ENCODE data around the gene CTDNEP1. TPM values are rescaled to one million over a fixed set of nuclear protein-coding genes. Genes with fewer than 3 reads are reported as not detected.

The CTDNEP1 gene
- total RNA-seq, 2 experiments from 2014 or later, result 159 to 160 TPM

GRCh38 chr17:7280519-7281073 is 29.1 kb upstream of the CTDNEP1 start:
- peak; percentile 79 for TF ChIP-seq CTCF (IDR thresholded peaks at IDR 0.05)
- DNase-seq (peak; percentile 92), ATAC-seq (peak; percentile 85)
- ChIA-PET POLR2A (interaction anchor here (0.5 to 2.6 kb wide), 12 partner anchors 9 to 347 kb away, joined by 3 to 15 read pairs (median 4); partner anchors contain the start of genes ACAP1, GABARAP and SAT2), CTCF (interaction anchor here (0.5 to 10.3 kb wide), 14 partner anchors 10 to 437 kb away, joined by 3 to 144 read pairs (median 5); partner anchors contain the start of genes DNAH2, FXR2 and TMEM95)
- H3K4me1 Mint-ChIP-seq (ENCODE audit: low read depth), result peaks cover 19% of the 10 kb centered on the region
- H3K4me3 Mint-ChIP-seq, result peak overlapping the region; percentile 73
- intact Hi-C loops (cut with micrococcal nuclease), result loop anchor here (2.0 kb wide), 1 partner anchor 14 kb away; the partner anchor contains the start of gene YBX2
- H3K27ac Mint-ChIP-seq, result peak overlapping the region; percentile 34
- no peaks in the 10 kb centered on the region for H3K36me3 Mint-ChIP-seq (ENCODE audit: low read depth)
- peaks cover 16% of the 10 kb centered on the region for H3K27me3 Mint-ChIP-seq
- H3K9me3 Mint-ChIP-seq, result no peaks in the 10 kb centered on the region

DNA sequence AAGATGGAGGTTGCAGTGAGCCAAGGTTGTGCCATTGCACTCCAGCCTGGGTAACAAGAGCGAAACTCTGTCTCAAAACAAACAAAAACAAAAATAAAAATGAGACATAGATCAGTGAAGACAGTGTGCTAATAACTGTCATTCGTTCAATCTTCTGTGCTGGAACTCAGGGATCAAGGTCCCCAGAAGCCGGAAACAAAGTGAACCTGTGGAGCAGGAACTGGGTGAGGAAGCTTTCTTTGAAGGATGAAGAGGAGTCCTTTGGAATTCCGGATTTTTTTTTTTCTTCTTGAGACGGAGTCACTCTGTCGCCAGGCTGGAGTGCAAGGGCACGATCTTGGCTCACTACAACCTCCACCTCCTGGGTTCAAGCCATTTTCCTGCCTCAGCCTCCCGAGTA is 27.9 kb upstream of the CTDNEP1 start:
- CTCF ChIA-PET, result interaction anchor here (2.8 to 10.3 kb wide), 2 partner anchors 19 to 76 kb away, joined by 8 to 144 read pairs; partner anchors contain the start of gene TMEM95
- POLR2A ChIA-PET, result no interaction called here
- no peak overlapping the region for H3K27ac Mint-ChIP-seq

GRCh38 chr17:7266784-7267183 is 15.2 kb upstream of the CTDNEP1 start:
- no peak for TF ChIP-seq CTCF (IDR thresholded peaks at IDR 0.05)
- H3K9me3 Mint-ChIP-seq, result no peaks in the 10 kb centered on the region
- no peak for DNase-seq
- no peak overlapping the region for H3K27ac Mint-ChIP-seq
- no peak overlapping the region for H3K4me3 Mint-ChIP-seq
- H3K36me3 Mint-ChIP-seq (ENCODE audit: low read depth), result no peaks in the 10 kb centered on the region
- H3K4me1 Mint-ChIP-seq (ENCODE audit: low read depth), result peaks cover 17% of the 10 kb centered on the region
- POLR2A ChIA-PET, result interaction anchor here (0.6 kb wide), 1 partner anchor 13 kb away, joined by 3 read pairs; no protein-coding TSS in a partner anchor
- intact Hi-C loops (cut with micrococcal nuclease), result no loop called here
- no peak for ATAC-seq
- peaks cover 17% of the 10 kb centered on the region for H3K27me3 Mint-ChIP-seq
- CTCF ChIA-PET, result interaction anchor here (0.9 to 4.5 kb wide), 6 partner anchors 14 to 221 kb away, joined by 3 to 21 read pairs (median 4); no protein-coding TSS in a partner anchor

More for the DNA sequence above, 27.9 kb upstream of the CTDNEP1 start:
- Mint-ChIP-seq H3K9me3 (no peaks in the 10 kb centered on the region), H3K27me3 (peaks cover 16% of the 10 kb centered on the region), H3K4me1 (ENCODE audit: low read depth) (peaks cover 19% of the 10 kb centered on the region), H3K4me3 (no peak overlapping the region), H3K36me3 (ENCODE audit: low read depth) (no peaks in the 10 kb centered on the region)
- ATAC-seq, result no peak
- intact Hi-C loops (cut with micrococcal nuclease), result no loop called here
- no peak for TF ChIP-seq CTCF (IDR thresholded peaks at IDR 0.05)
- no peak for DNase-seq

DNA sequence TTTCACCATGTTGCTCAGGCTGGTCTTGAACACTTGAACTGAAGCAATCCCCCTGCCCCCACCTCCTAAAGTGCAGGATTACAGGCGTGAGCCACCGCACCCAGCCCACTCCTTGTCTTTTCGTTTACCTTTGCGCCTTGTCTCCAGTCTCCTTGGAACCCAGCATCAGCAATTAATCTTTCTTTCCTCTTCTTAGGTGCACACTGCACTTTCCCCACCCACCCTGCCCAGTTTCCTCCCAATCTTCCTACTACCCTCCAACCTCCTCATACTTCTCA is 12.2 kb upstream of the CTDNEP1 start:
- Mint-ChIP-seq H3K4me3 (no peak overlapping the region), H3K36me3 (ENCODE audit: low read depth) (peaks cover 12% of the 10 kb centered on the region), H3K27ac (no peak overlapping the region), H3K27me3 (peaks cover 18% of the 10 kb centered on the region), H3K4me1 (ENCODE audit: low read depth) (peaks cover 33% of the 10 kb centered on the region), H3K9me3 (no peaks in the 10 kb centered on the region)
- DNase-seq, result peak; percentile 14
- no peak for ATAC-seq
- ChIA-PET POLR2A (interaction anchor here (1.0 kb wide), 1 partner anchor 29 kb away, joined by 3 read pairs; the partner anchor contains the start of gene DVL2), CTCF (no interaction called here)
- no peak for TF ChIP-seq CTCF (IDR thresholded peaks at IDR 0.05)
- intact Hi-C loops (cut with micrococcal nuclease), result no loop called here
